Hepatocyte (in vitro differentiated cells): ENCODE data around the gene LYZL4. TPM values are rescaled to one million over a fixed set of nuclear protein-coding genes. Genes with fewer than 3 reads are reported as not detected.
A peak's percentile ranks its signal among the peaks of the same experiment; 100 is the strongest.

ENCODE experiments used
- DNase-seq: peaks from one replicate; pipeline ENCODE4 v3.0.0-alpha.2; 2016; ENCODE audit warnings: low spot score
- H2AFZ ChIP-seq: fragments of 200-600 bp; sonication (generic); 2 replicates; pipeline ENCODE4 v1.6.0; 2016; ENCODE audit warnings: antibody characterized with exemption, mild to moderate bottlenecking
- H3K27ac ChIP-seq: fragments of 200-600 bp; sonication (generic); 2 replicates; pipeline ENCODE4 v1.5.1; 2016; ENCODE audit warnings: mild to moderate bottlenecking
- H3K27me3 ChIP-seq: fragments of 200-600 bp; sonication (generic); 2 replicates; pipeline ENCODE4 v1.6.1; 2016
- H3K36me3 ChIP-seq: fragments of 200-600 bp; sonication (generic); replicated peaks from 2 replicates; pipeline ENCODE4 v1.5.1; 2016; ENCODE audit warnings: low read depth; ENCODE audit not compliant: insufficient read depth
- H3K4me1 ChIP-seq: fragments of 200-600 bp; sonication (generic); 2 replicates; pipeline ENCODE4 v1.5.1; 2016; ENCODE audit warnings: mild to moderate bottlenecking, moderate library complexity; ENCODE audit not compliant: insufficient read depth
- H3K4me2 ChIP-seq: fragments of 200-600 bp; sonication (generic); 2 replicates; pipeline ENCODE4 v1.6.0; 2016
- H3K4me3 ChIP-seq: fragments of 200-600 bp; sonication (generic); 2 replicates; pipeline ENCODE4 v1.5.1; 2016; ENCODE audit warnings: mild to moderate bottlenecking
- H3K79me2 ChIP-seq: fragments of 200-600 bp; sonication (generic); 2 replicates; pipeline ENCODE4 v1.6.0; 2017; ENCODE audit warnings: mild to moderate bottlenecking
- H3K9me2 ChIP-seq: fragments of 200-600 bp; sonication (generic); replicated peaks from 2 replicates; pipeline ENCODE4 v1.6.0; 2017; ENCODE audit warnings: mild to moderate bottlenecking; ENCODE audit not compliant: insufficient read depth
- H3K9me3 ChIP-seq: fragments of 200-600 bp; sonication (generic); 2 replicates; pipeline ENCODE4 v1.5.1; 2016; ENCODE audit warnings: low read depth, mild to moderate bottlenecking
- H4K20me1 ChIP-seq: fragments of 200-600 bp; sonication (generic); 2 replicates; pipeline ENCODE4 v1.6.0; 2016; ENCODE audit warnings: mild to moderate bottlenecking; ENCODE audit not compliant: insufficient read depth, poor library complexity, severe bottlenecking
- EZH2 ChIP-seq: fragments of 200-600 bp; sonication (generic); IDR thresholded peaks from 2 replicates; pipeline ENCODE4 v1.6.1; 2016; ENCODE audit warnings: antibody characterized with exemption, mild to moderate bottlenecking, borderline replicate concordance
- EZH2phosphoT487 ChIP-seq: fragments of 200-600 bp; sonication (generic); IDR thresholded peaks from one replicate; pipeline ENCODE4 v1.6.1; 2018; ENCODE audit warnings: antibody characterized with exemption, mild to moderate bottlenecking, low read depth, moderate library complexity; ENCODE audit not compliant: unreplicated experiment, severe bottlenecking
- WGBS: methylation state at CpG from one replicate; pipeline ENCODE4 v1.1.6; 2016; ENCODE audit warnings: low lambda C conversion rate; ENCODE audit errors: missing lambda C conversion rate; 5-methylcytosine and 5-hydroxymethylcytosine counted together
- polyA plus RNA-seq: library from polyadenylated mRNA; unstranded; fragments of >200 nt; fragmentation: Nextera tagmentation; extraction: Ambion mirVana; gene quantifications from 2 replicates; pipeline ENCODE4 v1.2.1, GENCODE V29; 2016
- total RNA-seq: library from RNA; depleted of rRNA; stranded (reverse); fragments of >200 nt; gene quantifications from 2 replicates; pipeline ENCODE4 v1.2.3, GENCODE V29; 2014
- TF ChIP-seq, protein P1 (sequence below): fragments of 200-600 bp; sonication (generic); IDR thresholded peaks from 2 replicates; pipeline ENCODE4 v1.5.1; 2016; ENCODE audit warnings: antibody characterized with exemption, mild to moderate bottlenecking; ENCODE audit not compliant: poor library complexity

Gene LYZL4
- total and polyA plus RNA-seq, 2 experiments from 2014 or later: not detected

DNA sequence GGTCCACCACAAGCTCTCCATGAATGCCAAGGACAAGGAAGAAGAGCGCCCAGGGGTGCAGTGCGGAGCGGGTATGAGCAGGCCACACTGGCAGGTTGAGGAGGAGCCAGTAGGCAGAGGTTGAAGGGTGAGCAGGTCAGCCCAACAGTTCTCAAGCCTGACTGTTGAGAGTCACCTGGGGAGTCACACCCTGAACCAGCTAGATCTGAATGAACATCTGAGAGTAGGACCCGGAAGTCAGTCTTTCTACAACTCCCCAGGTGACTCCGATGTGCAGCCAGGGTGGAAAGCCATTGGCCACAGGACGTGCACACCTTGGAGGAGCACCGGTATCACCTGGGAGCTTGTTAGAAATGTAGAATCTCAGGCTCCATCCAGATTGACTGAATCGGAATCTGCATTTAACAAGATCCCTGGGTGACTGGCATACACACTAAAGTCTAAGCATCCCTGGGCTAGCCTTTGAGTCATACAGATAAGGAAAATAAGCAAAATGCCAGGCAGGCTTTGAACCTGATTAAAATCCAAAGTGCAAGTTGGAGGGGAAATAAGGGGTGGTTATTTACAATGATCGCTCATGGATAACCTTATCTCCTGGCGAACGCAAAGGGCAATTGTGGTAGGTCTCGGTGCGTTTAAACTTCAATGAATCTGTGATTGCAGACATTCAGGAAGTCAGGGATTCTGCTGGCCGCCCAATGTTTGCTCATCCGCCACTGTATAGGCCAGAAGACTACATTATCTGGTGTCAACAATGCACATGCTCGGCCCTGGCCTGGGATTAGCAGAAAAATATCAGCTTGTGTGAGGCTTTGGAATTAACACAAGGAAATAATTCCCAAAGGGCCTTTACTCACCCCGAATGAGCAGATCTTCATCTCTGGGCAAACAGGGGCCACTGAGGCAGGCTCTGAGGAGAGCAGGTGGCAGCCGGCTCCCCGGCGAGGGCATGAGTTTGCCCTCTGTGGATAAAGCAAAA lies 11.7 kb upstream of the LYZL4 start:
- no peak overlapping the region for H3K4me2 ChIP-seq
- no peaks in the 10 kb centered on the region for H3K9me3 ChIP-seq
- DNase-seq: peak; percentile 46
- H3K27me3 ChIP-seq: no peaks in the 10 kb centered on the region
- no peaks in the 10 kb centered on the region for H3K36me3 ChIP-seq
- no peak overlapping the region for H2AFZ ChIP-seq
- no peaks in the 10 kb centered on the region for H3K9me2 ChIP-seq
- H3K79me2 ChIP-seq: no peaks in the 10 kb centered on the region
- peaks cover 4% of the 10 kb centered on the region for H3K4me1 ChIP-seq
- 57% methylated on average over 20 of the region's 20 CpGs for WGBS
- no peak overlapping the region for H3K4me3 ChIP-seq
- TF ChIP-seq EZH2 (no peak), EZH2phosphoT487 (no peak)
- TF ChIP-seq, protein P1, sequence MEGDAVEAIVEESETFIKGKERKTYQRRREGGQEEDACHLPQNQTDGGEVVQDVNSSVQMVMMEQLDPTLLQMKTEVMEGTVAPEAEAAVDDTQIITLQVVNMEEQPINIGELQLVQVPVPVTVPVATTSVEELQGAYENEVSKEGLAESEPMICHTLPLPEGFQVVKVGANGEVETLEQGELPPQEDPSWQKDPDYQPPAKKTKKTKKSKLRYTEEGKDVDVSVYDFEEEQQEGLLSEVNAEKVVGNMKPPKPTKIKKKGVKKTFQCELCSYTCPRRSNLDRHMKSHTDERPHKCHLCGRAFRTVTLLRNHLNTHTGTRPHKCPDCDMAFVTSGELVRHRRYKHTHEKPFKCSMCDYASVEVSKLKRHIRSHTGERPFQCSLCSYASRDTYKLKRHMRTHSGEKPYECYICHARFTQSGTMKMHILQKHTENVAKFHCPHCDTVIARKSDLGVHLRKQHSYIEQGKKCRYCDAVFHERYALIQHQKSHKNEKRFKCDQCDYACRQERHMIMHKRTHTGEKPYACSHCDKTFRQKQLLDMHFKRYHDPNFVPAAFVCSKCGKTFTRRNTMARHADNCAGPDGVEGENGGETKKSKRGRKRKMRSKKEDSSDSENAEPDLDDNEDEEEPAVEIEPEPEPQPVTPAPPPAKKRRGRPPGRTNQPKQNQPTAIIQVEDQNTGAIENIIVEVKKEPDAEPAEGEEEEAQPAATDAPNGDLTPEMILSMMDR: no peak
- H4K20me1 ChIP-seq: no peaks in the 10 kb centered on the region
- peak overlapping the region; percentile 47 for H3K27ac ChIP-seq

DNA sequence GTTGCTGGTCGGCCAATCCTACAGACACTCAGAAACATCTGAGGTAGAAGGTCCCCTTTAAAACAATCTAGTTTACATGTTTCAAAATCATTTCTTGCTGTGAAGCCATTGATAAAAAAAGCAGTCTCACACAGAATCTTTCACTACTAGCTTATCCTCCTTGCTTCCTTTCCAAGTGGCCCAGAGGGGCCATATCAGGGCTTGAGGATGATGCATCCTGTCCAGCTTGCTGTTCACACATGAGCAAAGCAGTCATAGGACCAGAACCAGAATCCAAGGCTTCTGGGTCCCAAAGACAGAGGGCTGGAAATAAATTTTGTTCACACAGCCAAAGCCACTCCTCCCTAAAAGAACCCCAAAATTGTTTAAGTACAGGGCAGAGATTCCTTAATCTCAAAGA lies 9.2 kb upstream of the LYZL4 start:
- Histone ChIP-seq H3K27ac (no peak overlapping the region), H3K79me2 (no peaks in the 10 kb centered on the region), H3K4me2 (no peak overlapping the region), H3K36me3 (no peaks in the 10 kb centered on the region), H4K20me1 (no peaks in the 10 kb centered on the region), H3K9me2 (no peaks in the 10 kb centered on the region), H2AFZ (no peak overlapping the region), H3K4me3 (no peak overlapping the region), H3K4me1 (peaks cover 4% of the 10 kb centered on the region), H3K27me3 (peaks cover 11% of the 10 kb centered on the region), H3K9me3 (no peaks in the 10 kb centered on the region)
- 86% methylated on average over 1 of the region's 1 CpG for WGBS
- DNase-seq: no peak
- TF ChIP-seq, protein P1: no peak
- TF ChIP-seq EZH2 (no peak), EZH2phosphoT487 (no peak)

DNA sequence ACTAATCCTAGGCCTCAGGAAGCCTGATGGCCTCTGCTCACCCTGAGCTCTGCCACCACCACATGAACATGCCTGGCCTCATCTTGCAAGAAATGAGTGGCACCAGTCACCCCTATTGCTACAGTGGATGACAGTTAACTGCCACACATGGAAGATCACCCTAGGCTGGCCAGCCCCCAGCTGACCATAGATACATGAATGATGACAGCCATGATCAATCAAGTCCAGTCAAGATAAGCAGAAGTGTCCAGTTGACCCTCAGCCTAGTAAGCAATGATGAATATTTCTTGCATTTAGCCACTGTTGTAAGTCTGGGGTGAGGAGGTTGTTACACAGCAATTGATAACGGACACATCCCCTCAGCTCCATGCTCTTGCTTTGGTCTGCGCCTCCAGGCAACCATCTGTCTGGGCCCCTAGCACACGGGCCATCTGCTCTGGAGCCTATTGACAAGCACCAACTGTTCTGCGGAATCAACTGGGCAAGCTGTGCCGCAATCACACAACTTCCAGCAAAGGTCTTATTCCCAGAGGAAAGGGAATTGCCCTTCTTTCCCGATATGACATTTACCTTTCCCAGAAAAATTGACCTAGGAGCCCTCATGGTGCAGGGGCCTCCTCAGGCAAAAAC lies 2.2 kb upstream of the LYZL4 start:
- H3K36me3 ChIP-seq: no peaks in the 10 kb centered on the region
- no peak overlapping the region for H3K27ac ChIP-seq
- H3K4me1 ChIP-seq: no peaks in the 10 kb centered on the region
- no peaks in the 10 kb centered on the region for H4K20me1 ChIP-seq
- no peaks in the 10 kb centered on the region for H3K9me3 ChIP-seq
- H3K27me3 ChIP-seq: peaks cover 11% of the 10 kb centered on the region
- WGBS: 93% methylated on average over 6 of the region's 6 CpGs
- no peak for DNase-seq
- no peak overlapping the region for H3K4me3 ChIP-seq
- TF ChIP-seq EZH2: no peak
- TF ChIP-seq EZH2phosphoT487: no peak
- TF ChIP-seq, protein P1: no peak
- H2AFZ ChIP-seq: no peak overlapping the region
- no peak overlapping the region for H3K4me2 ChIP-seq
- H3K79me2 ChIP-seq: no peaks in the 10 kb centered on the region
- H3K9me2 ChIP-seq: no peaks in the 10 kb centered on the region
